Heart left ventricle (tissue), 13 donors: Measurements from ENCODE around the gene COG2.

ENCODE experiments used
- POLR2A ChIP-seq, 2 donors: fragments of 450-650 bp; IDR thresholded peaks; one replicate each; pipeline ENCODE4 v1.6.1; 2017; ENCODE audit warnings: antibody characterized with exemption in 2 of 2, mild to moderate bottlenecking in 2 of 2, moderate library complexity in 2 of 2
- TF ChIP-seq, protein P1 (sequence below), 12 donors: fragments of 200-600 bp; sonication (generic) in 4 of 12; IDR thresholded peaks; one replicate each; pipeline versions ENCODE4 v1.5.0 to v1.8.0; 2018 to 2022; ENCODE audit warnings: antibody characterized with exemption in 12 of 12, mild to moderate bottlenecking in 5 of 12
- donor health status: ischemic (EF 13 %, LVEDD 7.1; RV severe dilation, severe dysfunction).
- donor health status: DM: no; HTN: yes; CAD: no.
- donor health status: DM: no; HTN: no; CAD: no.
- donor health status: ischemic (EF 25% LVEDD 6.9; RV normal size, moderate dysfunction).
- donor health status: ischemic (EF 25% LVEDD 5.7; RV mildly dilated, moderate dysfunction).
- donor health status: ischemic (EF 35%, LVEDD 5.7; RV mildly dilated, moderate dysfunction).
- donor health status: nonischemic (EF 11% LVEDD 7.7; RV severe dilation, severe dysfunction).
- donor health status: DM: yes; HTN: yes; CAD: no.
- donor health status: PGD.
- donor health status: ischemic (EF 29% LVEDD 5.4; RV normal size, mild dysfunction).
- donor health status: nonischemic (EF 23%, LVEDD 6.1; RV moderate dilation, normal function).

DNA sequence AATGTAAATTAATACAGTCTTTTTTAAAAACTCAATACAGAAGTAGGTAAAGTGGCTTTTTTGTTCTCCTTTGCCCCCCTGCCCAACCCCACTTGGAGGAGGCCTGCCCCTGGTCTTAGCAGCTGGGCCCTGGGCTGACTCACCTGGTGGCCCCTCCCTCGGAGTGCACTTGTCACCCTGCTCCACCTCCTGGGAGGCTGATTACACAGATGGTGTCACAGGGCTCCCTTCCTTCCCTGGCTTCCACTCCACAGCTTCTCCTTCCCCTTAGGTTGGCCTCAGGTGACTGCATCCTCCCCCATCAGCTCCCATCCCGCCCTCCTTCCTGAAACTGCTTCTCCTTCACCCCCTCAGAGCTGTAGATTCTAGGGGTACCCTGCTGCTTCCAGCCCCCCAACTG, 93.2 kb downstream of the COG2 start:
- TF ChIP-seq, protein P1, sequence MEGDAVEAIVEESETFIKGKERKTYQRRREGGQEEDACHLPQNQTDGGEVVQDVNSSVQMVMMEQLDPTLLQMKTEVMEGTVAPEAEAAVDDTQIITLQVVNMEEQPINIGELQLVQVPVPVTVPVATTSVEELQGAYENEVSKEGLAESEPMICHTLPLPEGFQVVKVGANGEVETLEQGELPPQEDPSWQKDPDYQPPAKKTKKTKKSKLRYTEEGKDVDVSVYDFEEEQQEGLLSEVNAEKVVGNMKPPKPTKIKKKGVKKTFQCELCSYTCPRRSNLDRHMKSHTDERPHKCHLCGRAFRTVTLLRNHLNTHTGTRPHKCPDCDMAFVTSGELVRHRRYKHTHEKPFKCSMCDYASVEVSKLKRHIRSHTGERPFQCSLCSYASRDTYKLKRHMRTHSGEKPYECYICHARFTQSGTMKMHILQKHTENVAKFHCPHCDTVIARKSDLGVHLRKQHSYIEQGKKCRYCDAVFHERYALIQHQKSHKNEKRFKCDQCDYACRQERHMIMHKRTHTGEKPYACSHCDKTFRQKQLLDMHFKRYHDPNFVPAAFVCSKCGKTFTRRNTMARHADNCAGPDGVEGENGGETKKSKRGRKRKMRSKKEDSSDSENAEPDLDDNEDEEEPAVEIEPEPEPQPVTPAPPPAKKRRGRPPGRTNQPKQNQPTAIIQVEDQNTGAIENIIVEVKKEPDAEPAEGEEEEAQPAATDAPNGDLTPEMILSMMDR (IDR thresholded peaks at IDR 0.05), result no peak
- TF ChIP-seq POLR2A (IDR thresholded peaks at IDR 0.05), result no peak
